NCI-H510A treated with DMSO at 0.1 percent for 48 hours (cell line): ENCODE results near the gene XPR1.

Experiments used
- DNase-seq: peaks from one replicate; lab custom pipeline; 2025; lab: John Stamatoyannopoulos, UW

The XPR1 gene

GRCh38 chr1:180615493-180616290 lies 16.1 kb upstream of the XPR1 start:
- no peak for DNase-seq

- DNase-seq = no peak
Measured at GRCh38 chr1:180616439-180616838, 15.4 kb upstream of the XPR1 start.

- DNase-seq = no peak
Measured at GRCh38 chr1:180617774-180618395, 13.9 kb upstream of the XPR1 start.

DNA sequence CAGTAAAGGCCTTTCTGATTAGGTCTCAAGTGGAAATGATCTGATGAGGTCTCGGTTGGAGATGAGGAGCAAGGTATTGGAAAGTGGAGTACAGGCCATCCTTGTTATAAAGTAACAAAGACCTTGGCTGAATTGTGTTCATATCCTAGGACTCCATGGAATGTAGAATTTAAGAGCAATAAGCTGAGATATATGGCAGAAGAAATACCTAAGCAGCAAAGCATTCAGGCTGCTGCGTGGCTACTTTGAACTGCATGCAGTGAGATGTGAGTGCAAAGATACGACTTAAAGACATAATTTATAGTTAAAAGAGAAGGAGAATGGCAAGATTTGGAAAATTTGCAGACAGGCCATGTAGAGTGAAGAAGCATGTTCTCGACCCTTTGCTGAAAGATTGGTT lies 11.2 kb upstream of the XPR1 start:
- DNase-seq = no peak

DNA sequence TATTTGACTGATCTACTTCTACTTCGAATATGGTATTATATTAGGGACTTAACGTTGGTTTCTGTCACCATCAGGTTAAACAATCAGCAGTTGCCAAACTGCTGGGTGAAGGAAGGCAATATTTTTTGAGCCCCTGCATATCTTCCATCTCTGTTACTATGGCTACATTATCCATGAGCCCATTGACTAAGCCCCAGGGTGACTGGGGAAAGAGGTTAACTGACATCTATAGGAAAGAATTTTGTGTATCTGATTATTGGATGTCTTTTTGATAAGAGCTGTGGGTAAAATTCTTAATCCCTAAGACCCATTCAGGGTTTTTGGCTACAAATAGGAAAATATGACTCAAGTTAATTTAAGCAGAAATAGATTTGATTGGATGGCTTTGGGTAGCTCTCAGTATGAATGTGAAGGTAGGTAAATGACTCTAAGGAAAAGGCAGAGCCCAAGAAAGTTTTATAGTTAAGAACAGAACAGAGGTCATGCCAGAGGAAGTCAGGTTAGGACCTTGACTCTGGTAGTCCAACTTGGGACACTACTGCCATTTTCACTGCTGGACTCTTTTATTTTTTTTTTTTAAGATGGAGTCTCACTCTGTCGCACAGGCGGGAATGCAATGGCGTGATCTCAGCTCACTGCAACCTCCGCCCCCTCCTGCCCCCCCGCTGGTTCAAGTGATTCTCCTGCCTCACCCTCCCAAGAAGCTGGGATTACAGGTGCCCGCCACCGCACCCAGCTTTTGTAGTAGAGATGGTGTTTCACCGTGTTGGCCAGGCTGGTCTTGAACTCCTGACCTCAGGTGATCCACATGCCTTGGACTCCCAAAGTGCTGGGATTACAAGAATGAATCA lies 8.9 kb upstream of the XPR1 start:
- no peak for DNase-seq

- DNase-seq = no peak
Measured at GRCh38 chr1:180623579-180624347, 8.1 kb upstream of the XPR1 start.

DNA sequence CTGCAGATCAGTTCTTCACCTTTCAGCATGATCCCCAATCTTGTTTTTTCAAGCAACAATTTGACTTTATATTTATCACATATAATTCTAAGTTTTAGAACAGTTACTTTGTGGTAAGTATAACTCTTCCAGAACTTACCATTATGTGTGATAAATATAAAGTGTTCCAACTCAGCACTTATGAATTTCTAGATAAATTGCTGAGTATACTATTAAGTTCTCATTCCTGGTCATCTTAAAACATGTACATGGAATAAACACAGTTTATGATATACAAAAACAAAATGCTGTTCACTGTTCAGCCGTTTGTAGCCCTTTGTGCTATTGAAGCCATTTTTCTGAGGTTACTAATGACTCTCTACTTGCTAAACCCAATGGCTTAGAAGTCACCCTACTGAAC lies 5.1 kb upstream of the XPR1 start:
- no peak for DNase-seq

- no peak for DNase-seq
Measured at GRCh38 chr1:180627411-180627810, 4.4 kb upstream of the XPR1 start.

GRCh38 chr1:180628646-180629045 lies 3.2 kb upstream of the XPR1 start:
- DNase-seq = no peak

DNA sequence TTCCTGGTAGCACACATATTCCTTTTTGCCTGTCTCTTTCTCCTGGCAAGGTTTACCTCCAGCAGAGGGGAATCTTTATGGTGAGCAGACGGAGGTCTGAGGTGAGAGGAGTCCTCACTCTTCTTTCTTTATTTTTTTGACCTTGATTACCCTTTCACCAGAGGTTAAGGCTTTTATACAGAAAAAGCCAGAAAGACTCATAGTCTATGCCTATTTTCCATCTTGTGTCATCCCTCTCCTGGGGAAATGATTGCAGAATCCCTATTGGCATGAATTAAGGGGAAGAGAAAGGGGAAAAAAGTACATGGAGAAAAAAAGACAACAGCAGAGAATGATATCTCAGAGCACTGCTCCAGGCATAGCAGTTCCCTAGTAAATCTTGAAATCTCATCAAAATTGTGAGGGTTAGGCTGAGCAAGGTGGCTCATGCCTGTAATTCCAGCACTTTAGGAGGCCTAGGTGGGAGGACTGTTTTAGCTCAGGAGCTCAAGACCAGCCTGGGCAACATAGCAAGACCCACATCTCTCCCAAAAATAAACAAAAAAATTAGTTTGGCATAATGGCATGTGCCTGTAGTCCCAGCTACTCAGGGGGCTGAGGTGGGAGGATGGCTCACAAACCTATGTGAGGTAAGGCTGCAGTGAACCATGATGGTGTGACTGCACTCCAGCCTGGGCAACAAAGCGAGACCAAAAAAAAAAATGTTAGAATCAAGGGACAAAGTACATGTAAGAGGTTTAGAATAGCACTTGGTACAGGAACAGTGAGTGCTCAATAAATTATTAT lies 1.2 kb upstream of the XPR1 start:
- no peak for DNase-seq

DNA sequence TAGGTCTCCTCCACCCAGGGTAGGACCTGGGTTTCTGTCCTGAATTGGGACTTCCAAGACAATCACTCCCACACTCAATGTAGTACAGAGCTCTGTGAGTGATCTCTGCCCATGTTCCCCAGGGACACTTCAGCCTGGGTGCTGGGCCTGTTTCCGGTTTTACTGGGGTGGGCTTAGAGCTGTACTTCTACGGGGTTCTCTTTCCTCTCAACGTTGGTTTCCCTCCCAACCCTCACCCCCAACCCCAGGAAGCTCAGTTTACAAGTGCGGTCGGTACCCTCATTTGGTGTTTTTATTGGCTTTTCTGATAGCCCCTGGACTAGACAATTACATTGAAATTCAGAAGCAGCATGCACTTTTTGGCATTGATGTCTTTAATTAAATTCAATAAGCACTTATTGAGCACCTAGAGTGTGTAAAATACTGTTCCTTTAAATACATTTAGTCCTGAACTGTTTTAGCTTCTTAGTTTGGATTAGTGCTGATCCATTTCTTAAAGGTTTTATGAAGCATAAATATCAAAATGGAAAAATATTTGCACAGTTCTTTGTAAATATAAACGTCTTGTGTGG lies 542 bp upstream of the XPR1 start:
- no peak for DNase-seq

DNA sequence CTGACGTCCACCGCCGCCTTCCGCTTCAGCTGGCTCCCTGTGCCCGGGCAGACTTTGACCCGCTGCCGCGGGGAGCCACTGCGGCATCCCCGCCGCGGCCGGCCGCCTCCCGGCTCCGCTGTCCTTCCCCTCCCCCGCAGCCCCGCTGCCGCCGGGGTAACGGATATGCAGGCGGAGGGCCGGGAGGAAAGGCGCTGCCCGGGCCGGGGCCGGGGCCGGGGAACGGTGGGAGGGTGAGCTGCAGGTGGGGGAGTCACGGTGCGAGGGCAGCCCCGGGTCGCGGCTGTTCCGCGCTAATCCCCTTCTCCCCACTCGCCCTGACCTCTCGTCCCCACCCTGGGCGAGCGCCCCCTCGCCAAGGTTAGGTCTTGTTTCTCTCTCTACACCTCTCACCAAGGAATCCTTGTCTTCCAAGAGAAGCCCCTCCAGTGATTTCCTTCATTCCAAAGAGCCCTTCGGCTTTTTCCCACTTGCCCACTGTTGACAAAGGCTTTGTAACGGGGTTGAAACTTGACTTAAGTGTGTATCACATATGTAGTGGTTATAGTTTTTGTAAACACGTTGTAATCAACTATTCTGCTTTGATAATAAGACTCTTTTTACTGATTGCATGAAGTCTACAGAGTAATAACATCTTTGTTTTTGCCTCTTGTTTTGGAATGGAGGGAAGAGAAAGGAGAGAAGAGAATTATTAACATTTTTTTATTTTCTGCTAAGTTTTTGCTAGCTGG lies 669 bp downstream of the XPR1 start:
- DNase-seq = peak; percentile 59

DNA sequence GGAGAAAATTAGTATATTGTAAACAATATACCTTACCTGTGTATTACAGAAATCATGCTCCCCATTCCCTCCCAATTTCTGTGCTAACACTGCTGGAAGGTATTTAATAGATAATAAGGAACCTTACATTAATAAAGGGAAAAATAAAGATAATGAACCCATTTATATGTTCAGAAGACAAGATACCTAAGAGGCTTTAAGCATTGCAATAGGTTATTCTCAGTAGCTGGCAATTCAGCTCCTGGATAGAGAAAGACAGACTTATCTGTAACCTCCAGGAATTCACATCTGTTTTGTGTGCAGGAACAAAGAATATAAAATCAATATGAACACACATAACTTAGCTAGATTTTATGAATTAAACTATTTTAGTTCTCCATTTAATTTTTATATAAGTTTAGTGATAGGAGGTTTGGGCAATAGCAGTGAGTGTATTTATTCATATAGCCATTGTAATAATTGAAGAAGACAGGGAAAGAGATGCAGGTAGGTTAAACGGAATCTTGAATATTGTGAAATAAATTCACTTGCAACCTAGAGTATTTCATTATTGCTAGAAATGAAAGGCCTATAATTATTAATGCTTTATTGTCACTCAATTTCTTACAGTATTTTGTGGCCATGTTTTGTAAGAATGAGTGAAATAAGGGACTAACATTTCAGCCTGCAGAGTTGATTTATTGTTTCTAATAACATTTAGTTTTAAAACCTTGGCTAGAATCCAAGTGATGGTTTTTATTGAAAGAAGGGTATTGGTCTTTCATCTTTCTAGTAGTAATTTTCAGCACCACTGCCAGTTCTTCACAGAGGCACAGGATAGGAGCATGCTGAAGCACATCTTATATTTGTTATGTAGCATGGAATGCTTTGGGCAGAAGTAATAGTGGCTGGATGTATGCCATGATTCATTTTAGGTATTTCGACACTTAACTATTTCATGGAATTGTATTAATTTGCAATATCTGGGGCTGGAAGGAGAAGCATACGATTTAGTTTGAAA lies 1.5 kb downstream of the XPR1 start:
- peak; percentile 12 for DNase-seq

DNA sequence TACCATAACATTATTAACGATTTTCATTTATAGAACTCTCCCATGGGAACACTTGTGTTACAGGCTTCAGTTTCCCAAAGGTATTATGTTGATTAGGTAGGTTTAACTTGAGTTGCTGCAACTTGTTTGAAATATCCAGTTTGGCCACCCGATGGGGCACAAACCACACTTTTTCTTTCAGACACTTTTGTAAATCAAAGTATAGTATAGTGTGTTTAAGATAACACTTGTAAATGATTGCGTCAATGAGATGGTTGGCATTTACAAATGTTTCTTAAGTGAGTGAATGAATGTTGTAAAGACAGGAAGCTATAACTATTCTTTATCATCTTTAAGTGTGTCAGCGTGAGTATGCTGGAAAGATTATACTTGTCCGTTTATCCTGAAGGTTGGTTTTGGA lies 4.3 kb downstream of the XPR1 start:
- no peak for DNase-seq

DNA sequence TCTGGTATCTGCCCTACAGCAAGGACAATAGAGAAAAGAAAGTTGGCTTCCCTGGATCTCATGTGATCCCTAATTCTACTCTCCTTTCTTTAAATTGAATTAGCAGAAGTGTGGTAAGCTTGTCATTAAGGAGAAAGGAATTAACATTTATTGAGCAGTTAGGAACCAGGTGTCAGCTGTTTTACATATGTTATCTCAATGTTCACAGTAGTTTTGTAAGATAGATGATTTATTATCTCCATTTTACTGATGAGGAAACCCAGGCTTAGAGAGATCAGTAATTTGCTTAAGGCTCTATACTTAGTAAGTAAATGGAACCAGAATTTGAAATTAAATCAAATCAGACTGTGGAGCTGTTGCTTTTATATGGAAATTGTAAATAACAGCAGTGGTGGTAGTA lies 8.0 kb downstream of the XPR1 start:
- no peak for DNase-seq

DNA sequence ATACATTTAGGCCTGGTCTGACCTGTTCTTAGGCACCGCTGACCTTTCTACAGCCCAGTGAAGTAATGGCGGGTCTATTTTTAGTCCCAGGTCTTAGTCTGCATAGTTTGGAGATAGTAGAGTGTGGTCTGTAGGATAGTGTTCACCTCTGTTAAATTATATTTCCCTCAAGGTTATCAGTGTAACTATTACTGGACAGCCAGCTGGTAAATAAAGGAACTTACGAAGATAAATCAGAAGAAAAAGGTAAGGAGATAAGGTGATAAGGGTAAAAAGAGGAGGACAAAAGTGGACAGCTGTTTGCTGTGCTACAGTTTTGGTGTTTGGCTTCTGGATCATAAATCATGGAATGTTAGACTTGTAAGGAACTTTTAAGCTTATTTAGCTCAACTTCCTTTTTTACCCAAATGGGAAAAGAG lies 8.7 kb downstream of the XPR1 start:
- no peak for DNase-seq

DNA sequence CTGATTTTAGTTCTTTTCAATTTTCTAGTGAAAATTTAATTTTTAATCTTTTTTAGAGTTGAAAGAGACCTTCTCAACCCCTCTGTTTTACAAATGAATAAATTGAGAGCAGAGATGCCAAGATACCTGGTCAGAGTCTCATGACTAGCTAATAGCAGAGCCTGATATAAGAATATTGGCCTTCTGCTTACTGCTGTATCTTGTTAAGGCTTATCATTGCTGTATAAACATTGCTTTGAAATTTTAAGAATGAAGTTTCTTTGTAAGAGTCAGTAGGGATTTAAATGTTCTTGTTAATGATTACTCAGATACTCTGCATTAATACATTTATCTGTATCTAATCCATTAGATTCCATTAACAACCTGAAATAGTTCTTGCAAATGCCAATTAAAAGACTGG lies 9.8 kb downstream of the XPR1 start:
- DNase-seq = no peak

DNA sequence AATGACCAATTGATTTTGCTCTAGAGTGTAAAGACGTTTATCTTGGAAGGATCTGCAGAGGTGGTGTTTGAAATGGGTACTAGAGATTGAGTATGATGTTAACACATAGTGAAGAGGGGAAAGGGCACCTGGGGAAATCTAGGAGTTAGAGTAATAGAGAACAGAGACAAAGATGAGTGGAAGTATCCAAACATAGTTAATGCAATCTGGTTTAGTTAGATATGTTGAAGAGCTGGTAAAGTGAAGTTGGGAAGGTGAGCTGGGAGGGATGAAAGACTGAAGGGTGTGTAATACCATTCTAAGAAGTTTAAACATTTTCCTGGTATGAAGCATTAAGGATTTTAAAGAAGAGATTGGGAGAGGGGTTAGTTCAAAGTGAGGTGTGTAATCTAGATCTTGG lies 11.0 kb downstream of the XPR1 start:
- DNase-seq = no peak

GRCh38 chr1:180643693-180644092 lies 11.9 kb downstream of the XPR1 start:
- no peak for DNase-seq
